NCI-H128 (cell line): ENCODE data around the gene ANKRD13B.
"Not testable (repeated sequence)": the region's sequence is repeated elsewhere in the genome, so short reads cannot be mapped to it uniquely, and the experiment has no call there.

Experiments
- DNase-seq: peaks from one replicate; lab custom pipeline; 2025; ENCODE audit not compliant: unreplicated experiment; lab: John Stamatoyannopoulos, UW

ANKRD13B gene

DNA sequence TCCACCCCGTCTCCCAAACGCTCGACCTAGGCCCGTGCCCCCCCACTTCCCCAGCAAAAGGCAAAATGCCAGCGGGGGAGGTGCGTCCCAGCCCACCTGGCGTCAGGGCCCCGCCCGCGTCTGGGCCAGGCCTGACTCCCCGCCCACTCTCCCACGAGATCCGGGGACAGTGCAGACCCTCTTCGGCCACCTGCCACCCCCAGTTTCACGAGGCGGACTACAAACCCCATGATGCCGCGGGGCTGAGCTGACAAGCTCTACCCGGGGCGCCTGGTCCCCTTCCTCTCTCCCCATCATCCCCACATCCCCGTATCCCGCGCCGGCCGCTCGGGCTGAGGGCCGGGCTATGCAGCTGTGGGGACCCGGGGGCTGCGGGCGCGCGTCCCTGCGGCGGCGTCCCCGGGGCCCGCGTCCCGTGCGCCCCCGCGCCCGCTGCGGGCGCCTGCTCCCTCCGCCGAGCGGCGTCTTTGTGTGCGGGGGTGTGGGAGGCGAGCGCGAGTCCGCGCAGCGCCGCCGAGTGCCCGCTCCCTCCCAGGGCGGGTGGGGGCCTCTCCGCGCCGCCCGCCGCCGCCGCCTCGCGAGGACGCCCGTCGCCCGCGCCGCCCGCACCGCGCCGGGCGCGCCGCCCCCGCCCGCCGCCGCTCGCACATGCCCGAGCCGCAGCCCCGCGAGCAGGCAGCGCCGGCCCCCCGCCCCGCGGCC is at the start of gene ANKRD13B:
TSS of gene ANKRD13B (plus strand) at position 283 of the 702 bp plus-strand sequence. CDS start 490 bp downstream, outside the sequence.
- peak; percentile 50 for DNase-seq

DNA sequence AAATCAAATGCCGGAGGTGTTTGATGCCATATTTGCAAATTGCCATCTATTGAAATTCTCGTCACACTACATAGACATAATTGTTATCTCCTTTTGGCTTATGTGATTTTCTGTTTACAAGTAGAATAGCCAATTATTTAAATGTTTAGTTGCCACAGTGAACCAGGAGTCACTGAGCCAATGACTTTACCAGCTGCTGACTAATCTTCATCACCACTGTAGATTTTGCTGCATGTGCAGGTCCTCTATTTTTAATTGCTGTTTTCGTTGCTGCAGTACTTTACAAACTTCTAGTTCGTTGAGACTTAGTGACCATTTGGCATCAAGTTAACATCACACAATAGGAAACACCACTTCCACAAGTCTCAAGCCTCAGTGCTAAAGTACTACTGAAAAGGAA is 48.9 kb upstream of the ANKRD13B start:
- no peak for DNase-seq

DNA sequence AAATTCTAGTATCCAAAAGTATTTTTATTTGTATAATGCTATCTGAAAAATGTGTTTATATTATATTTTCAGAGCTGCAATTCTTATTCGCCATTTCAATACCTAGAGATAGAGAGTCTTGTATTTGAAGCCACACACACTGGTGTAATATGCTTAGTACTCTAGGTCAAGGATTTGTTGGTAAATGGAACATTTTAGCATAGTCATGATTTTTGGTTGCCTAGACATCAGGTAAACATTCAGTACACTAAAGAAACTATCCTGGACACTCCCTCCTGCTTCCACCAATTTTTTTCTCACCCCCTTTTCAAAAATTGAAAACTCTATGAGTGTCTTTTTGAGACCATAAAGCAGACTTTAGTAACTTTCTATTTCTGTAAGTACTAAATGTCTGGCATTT is 46.8 kb upstream of the ANKRD13B start:
- DNase-seq = no peak

DNA sequence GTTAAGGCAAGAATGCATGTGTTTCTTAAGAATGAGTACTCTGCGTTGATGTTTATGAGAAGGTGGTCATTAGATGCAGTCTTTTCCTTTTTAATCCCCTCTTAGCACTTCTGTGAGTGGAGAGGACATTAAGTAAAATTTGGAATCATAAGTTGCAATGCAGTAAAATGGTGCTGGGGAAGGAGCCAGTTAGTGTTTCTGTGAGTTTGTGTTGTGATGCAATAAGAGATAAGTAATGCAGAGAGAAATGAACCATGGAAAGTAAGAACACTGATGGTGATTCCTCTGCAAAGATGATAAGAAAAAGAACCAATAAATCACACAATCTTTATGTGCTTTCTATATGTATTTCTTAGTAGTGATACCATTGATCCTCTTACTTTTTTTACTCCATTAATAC is 46.1 kb upstream of the ANKRD13B start:
- DNase-seq = no peak

GRCh38 chr17:29549177-29549923 is 43.6 kb upstream of the ANKRD13B start:
- DNase-seq = no peak

- DNase-seq = no peak
These were observed 37.1 kb upstream of the ANKRD13B start for GRCh38 chr17:29555840-29556239.

DNA sequence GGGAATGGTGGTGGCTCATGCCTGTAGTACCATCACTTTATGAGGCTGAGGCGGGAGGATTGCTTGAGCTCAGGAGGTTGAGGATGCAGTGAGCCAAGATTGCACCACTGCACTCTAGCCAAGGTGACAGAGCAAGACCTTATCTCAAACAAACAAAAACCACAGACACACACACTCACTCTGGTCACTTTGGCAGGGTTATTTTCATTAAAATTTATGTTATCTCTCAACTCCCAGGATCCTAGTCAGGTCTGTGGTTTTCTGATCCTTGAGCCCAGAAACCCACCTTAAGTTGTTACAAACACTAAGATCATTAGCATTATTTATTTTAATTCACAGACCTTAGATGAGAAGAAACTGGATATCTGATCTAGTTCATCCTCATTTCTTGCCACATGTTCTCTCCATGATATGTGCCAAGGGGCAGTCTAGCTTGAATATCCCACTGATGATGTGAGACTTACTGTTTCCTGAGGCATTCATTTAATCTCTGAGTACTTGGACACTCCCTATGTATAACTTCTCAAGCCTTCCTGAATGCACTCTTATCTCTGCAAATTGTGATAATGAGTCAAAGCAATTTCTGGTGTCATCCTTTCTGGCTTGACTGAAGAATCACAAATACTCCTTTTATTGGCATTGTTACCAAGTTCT is 35.7 kb upstream of the ANKRD13B start:
- DNase-seq = no peak

DNA sequence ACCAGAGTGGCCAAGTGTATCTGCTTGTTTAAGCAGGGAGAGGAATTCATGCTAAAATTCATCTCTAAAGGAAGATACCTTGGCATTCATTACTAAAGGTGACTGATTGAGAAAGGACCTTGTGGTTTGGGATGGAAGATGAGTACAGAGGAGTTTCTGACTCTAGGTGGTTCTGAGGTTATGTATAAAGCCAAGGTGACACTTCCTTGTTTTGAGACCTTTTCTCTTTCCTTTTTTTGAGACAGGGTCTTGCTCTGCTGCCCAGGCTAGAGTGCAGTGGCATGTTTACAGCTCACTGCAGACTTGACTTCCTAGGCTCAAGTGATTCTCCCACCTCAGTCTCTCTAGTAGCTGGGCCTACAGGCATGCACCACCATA is 35.2 kb upstream of the ANKRD13B start:
- no peak for DNase-seq

DNA sequence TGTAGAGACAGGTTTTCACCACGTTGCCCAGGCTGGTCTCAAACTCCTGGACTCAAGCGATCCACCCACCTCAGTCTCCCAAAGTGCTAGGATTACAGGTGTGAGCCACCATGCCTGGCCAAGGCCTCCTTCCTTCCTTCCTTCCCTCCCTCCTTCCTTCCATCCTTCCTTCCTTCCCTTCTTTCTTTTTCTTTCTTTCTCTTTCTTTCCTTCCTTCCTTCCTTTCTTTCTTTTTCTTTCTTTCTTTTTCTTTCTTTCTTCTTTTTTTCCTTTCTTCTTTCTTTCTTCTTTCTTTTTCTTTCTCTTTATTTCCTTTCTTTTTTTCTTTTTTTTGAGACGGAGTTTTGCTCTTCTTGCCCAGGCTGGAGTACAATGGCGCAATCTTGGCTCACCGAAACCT is 34.8 kb upstream of the ANKRD13B start:
- not testable (repeated sequence) for DNase-seq

- no peak for DNase-seq
These were observed 33.3 kb upstream of the ANKRD13B start for GRCh38 chr17:29559640-29560039.

GRCh38 chr17:29560316-29560715 is 32.6 kb upstream of the ANKRD13B start:
- no peak for DNase-seq

DNA sequence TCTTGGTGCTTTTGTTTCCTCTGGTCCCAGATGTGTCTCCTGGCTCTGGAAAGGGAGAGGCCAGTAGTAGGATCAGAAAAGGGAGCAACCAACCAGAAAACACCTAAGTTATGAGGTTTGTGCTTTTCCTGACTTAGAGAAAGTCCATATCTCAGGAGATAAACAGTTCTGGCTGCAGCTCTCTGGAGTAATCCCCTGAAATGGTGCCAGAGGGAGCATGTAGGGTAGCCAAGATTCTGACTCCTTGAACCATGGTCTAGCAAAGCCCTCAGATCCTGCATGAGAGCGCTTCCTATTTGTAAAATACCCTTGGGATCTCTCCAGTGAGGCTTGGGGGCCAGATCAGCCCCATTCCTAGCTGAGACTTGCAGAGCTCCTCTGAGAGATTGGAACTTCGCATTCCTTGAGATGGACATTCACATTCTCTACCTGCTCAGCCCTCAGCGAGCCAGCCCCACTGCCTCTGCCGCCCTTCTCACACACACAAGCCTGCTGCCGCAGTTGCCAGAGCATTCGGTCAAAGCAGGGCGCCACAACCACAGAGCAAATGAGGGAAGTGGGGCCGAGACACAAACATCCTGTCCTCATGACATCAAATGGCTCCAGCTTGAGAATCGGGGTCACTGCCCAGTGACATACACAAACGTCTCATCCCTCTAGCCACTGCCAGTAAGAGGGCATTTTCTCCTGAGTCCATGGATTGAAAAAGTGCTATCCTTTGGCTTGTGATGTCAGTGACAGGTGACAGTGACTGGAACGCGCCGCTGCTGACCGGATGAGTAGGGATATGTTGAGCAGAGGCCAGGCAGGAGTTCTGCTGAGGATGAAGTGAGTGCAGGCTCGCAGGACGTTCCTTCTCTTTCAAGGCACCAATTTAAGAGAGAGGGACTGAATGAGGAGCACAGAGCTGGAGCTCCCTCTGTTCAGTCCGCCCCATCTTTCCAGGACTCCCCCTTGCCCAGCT is 31.1 kb upstream of the ANKRD13B start:
- DNase-seq = no peak

GRCh38 chr17:29562615-29563014 is 30.3 kb upstream of the ANKRD13B start:
- no peak for DNase-seq

GRCh38 chr17:29563816-29564215 is 29.1 kb upstream of the ANKRD13B start:
- DNase-seq = no peak

GRCh38 chr17:29565643-29566472 is 27.1 kb upstream of the ANKRD13B start:
- DNase-seq = peak; percentile 33

DNA sequence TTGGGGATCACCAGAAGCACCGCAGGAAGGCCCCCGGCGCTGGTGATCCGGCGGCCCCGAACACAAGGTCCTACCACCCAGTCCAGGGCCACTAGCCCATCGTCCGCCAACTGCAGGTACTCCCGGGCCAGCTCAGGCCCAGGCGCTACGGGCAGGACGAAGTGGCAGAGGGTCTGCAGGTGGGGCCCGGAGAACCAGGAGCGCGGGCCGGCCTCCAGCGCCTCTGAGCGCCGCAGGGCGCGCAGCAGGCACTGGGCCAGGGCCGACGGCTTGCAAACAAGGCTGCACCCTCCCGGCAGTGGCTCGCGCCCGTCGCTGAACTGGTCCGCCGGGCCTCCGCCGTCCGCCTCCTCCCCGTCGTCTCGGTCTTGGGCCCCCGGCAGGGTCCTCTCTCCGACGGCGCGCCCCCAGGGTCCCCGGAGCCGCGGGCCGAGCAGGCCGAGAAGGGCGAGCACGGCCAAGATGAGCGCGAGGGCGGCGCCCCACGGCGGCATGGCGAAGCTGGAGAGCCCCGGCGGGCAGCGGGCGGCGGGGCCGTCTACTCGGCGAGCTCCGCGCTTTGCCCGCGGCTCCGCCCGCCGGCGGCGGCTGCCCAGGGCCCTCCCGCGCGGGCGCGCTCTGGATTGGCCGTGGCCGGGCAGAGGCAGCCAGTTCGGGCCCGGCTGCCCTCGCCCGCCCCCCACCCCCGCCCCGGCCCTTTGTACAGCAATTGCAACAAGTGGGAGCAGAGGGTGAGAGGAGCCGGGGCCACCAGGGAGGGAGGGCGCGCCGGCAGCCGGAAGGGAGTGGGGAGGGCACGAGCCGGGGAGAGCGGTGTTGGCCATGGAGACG is 26.2 kb upstream of the ANKRD13B start, which contains the start of gene ABHD15:
TSS of gene ABHD15 (minus strand) at position 565 of the 831 bp plus-strand sequence. CDS start at position 494, 71 bp downstream.
- no peak for DNase-seq

DNA sequence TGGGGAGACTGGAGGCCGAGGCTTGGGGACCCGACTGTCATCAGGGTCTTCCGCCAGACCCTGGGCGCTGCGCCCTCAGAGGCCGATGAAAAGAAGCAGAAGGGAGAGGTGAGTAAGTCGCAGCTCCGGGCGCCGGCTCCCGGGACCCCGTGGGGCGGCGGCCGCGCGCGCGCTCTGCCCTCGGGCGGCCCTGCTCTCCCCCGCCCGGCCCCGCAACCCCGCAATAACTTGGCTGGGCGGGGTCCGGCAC is 25.7 kb upstream of the ANKRD13B start:
- no peak for DNase-seq

GRCh38 chr17:29567554-29568330 is 25.2 kb upstream of the ANKRD13B start:
- no peak for DNase-seq
